GM10248 (cell line): ENCODE data around the gene CFAP54.

Source experiments
- CTCF ChIA-PET: fragments of 300-600 bp; sonication (Branson Sonifier 250); formaldehyde crosslinking; extraction: SDS; loops from one replicate; lab custom pipeline; 2021; ENCODE audit warnings: antibody characterized with exemption; lab: Yijun Ruan, JAX
- POLR2A ChIA-PET: fragments of 350-650 bp; sonication (Branson Sonifier 250); formaldehyde crosslinking; extraction: SDS; loops from one replicate; lab custom pipeline; 2020; ENCODE audit warnings: antibody characterized with exemption; lab: Yijun Ruan, JAX
- DNase-seq: peaks from one replicate; pipeline ENCODE4 v3.0.0; 2012; ENCODE audit errors: extremely low spot score
- TF ChIP-seq, protein P1 (sequence below): IDR thresholded peaks from 2 replicates; pipeline ENCODE4 v1.5.1; 2012; ENCODE audit warnings: mild to moderate bottlenecking, low read depth; ENCODE audit errors: extremely low read depth, missing control alignments, control extremely low read depth

The CFAP54 gene

DNA sequence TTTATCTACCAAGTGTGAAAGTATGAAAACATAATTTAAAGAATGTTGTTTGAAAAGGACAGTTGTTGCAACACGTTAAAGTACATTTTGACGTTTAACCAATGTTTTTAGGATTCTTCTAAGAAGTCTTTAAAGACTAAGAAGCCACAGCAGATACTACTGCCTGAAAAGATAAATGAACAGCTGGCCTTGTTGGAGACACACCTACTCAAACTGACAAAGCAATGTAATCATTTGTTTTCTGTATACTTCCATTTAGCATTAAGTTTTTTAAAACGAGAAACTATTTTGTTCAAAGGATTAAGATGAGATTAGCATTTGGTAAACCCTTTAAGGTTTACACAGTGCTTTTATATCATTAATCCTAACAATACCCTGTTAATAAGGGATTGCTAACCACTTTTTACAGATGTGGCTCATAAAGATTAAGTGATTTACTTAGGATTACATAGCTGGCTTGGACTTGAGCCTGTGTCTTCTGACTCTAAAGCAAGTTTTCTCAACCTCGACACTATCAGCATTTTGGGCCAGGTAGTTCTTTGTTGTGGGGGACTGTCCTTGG is 134.4 kb downstream of the CFAP54 start:
- ChIA-PET CTCF (interaction anchor here (1.4 kb wide), 1 partner anchor 19 kb away, joined by 3 read pairs; no protein-coding TSS in a partner anchor), POLR2A (no interaction called here)
- DNase-seq: no peak
- TF ChIP-seq, protein P1, sequence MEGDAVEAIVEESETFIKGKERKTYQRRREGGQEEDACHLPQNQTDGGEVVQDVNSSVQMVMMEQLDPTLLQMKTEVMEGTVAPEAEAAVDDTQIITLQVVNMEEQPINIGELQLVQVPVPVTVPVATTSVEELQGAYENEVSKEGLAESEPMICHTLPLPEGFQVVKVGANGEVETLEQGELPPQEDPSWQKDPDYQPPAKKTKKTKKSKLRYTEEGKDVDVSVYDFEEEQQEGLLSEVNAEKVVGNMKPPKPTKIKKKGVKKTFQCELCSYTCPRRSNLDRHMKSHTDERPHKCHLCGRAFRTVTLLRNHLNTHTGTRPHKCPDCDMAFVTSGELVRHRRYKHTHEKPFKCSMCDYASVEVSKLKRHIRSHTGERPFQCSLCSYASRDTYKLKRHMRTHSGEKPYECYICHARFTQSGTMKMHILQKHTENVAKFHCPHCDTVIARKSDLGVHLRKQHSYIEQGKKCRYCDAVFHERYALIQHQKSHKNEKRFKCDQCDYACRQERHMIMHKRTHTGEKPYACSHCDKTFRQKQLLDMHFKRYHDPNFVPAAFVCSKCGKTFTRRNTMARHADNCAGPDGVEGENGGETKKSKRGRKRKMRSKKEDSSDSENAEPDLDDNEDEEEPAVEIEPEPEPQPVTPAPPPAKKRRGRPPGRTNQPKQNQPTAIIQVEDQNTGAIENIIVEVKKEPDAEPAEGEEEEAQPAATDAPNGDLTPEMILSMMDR: no peak

- TF ChIP-seq, protein P1: no peak
- ChIA-PET CTCF (interaction anchor here (1.1 kb wide), 1 partner anchor 9 kb away, joined by 5 read pairs; no protein-coding TSS in a partner anchor), POLR2A (no interaction called here)
- DNase-seq: no peak
Measured at GRCh38 chr12:96635844-96636243, 146.5 kb downstream of the CFAP54 start.

GRCh38 chr12:96636895-96637294 is 147.5 kb downstream of the CFAP54 start:
- no peak for DNase-seq
- ChIA-PET POLR2A (no interaction called here), CTCF (no interaction called here)
- TF ChIP-seq, protein P1: no peak

- no peak for DNase-seq
- TF ChIP-seq, protein P1: no peak
- CTCF ChIA-PET: no interaction called here
- POLR2A ChIA-PET: no interaction called here
Measured at GRCh38 chr12:96648923-96649322, 159.5 kb downstream of the CFAP54 start.

DNA sequence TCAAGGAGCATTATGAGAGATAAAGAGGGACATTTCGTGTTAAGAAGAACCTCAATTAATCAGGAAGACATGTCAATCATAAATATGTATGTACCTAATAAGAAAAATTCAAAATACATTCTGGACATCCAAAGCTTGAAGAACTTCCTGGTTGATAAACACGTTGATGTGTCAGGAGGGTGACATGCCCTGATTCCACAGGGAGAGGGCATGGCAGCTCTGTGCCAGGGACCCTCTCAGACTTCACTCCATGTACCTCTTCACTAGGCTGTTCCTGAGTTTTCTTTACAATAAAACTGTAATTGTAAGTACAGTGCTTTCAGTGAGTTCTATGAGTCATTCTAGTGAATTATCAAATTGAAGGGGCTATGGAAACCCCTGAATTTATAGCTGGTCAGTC is 163.5 kb downstream of the CFAP54 start:
- ChIA-PET POLR2A (no interaction called here), CTCF (no interaction called here)
- no peak for DNase-seq
- TF ChIP-seq, protein P1: no peak

DNA sequence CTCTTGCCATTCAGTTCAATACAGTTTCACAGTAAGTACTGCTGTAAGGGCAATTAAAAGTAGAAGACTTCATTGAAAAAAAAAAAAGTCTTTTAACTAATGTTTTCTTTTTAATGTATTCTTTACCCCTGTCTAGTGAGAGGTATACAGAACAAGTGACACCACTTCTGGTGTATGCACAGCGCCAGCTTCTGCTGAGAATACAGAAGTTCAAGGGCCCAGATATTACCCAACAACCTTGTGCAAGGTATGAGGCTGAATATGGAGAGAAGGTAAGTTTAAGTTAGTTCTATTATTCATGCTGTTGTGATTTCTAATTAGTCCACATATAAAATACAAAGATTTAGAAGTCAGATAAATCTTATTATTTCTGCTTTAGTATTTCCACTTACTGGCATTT is 168.7 kb downstream of the CFAP54 start:
- ChIA-PET CTCF (no interaction called here), POLR2A (interaction anchor here (0.6 kb wide), 1 partner anchor 141 kb away, joined by 3 read pairs; no protein-coding TSS in a partner anchor)

More for the DNA sequence above, 168.7 kb downstream of the CFAP54 start:
- DNase-seq: no peak
- TF ChIP-seq, protein P1: no peak
